Left kidney (tissue), 2 donors: ENCODE data around the gene HS3ST5. TPM values are rescaled to one million over a fixed set of nuclear protein-coding genes. Genes with fewer than 3 reads are reported as not detected.
"Not testable (repeated sequence)": the region's sequence is repeated elsewhere in the genome, so short reads cannot be mapped to it uniquely, and the experiment has no call there.

Experiments used
- DNase-seq: peaks from one replicate; pipeline ENCODE4 v3.0.0-alpha.2; 2013
- polyA plus RNA-seq: library from polyadenylated mRNA; unstranded; fragments of 120-200 nt; gene quantifications from one replicate; pipeline ENCODE4 v1.2.1, GENCODE V29; 2013; ENCODE audit not compliant: insufficient read length

HS3ST5 gene
- polyA plus RNA-seq, 1 donor: 1.4 TPM

DNA sequence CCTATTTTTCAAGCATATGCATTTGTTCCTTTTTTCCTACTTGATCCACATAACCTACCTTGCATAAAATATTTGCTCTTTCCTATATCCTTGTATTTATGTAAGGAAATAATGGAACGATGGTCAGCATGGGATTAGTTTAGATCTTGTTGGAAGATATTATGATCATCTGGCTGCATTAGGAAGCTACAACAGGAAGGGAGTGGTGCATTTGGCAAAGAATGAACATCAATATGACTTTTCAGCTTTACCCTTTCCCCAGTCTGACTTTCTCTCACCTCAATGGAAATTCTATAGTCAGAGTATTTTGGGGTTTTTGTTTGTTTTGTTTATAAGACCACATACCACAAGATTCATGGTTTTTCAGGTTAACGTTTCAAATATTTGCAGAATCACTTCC, 66.0 kb downstream of the HS3ST5 start:
- no peak for DNase-seq

DNA sequence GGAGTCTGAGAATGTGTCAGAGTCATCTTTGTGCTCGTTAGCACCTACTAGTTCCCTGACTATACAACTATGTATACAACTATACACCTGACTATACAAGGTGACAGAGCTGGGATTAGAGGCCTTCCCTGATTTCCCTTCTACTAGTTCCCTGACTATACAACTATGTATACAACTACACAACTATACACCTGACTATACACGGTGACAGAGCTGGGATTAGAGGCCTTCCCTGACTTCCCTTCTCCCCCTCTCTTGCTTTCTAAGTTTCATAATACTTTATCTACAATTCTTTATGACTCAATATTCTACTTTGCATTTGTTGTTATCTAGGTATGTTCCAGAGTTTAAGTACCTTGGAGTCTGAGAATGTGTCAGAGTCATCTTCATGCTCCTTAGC, 68.0 kb downstream of the HS3ST5 start:
- DNase-seq: no peak

DNA sequence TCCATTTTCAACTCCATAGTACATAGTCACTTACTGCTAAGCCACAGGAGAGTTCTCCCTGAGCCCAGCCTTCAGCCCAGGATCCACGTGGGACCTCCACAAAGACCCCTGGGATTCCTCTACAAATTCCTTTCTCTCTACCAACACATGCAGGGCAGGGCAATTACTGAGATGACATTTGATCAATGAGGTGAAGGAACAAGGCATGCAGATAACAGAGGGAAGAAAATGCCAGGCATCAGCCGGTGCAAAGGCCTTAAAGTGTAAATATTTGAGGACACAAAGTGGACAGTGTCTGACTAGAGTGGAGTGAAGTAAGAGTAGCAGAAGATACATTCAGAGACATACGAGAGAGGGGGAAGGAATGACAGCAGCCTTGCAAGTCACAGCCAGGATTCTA, 70.2 kb downstream of the HS3ST5 start:
- DNase-seq: no peak

DNA sequence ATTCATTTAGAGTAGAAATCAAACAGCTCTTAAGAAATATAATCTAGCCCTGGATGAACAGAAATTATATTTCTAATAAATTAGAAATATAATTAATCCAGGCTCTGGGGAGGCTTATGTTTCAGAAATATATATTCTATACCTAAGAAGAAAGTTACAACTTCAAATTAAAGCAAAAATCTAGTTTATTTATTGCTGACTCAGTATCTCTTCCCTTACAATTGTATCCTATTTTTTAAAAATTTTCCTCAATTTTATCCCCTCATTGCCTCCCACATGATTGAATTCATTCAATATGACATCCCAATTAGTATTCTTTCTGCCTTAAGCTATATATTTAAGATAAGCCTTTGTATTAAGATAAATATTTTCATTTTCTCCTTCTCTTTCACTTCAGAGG, 71.4 kb downstream of the HS3ST5 start:
- no peak for DNase-seq

DNA sequence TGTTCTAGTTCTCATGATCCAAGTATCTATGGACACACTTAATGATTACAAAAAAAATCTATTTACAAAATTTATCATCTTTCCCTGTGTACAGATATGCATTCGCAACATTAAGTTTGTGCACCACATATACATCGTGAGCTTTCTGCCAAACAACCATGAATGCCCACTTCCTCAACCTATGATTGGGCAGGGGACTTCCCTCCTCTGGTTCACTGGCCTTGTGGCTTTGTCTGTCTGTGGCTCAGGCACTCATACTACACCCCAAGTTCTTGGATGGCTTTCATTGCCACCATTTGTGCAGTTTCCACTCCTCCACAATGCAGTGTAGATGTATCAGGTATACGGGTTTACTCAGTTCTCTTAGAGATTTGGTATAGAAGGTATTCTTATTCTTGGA, 74.9 kb downstream of the HS3ST5 start:
- DNase-seq: no peak

DNA sequence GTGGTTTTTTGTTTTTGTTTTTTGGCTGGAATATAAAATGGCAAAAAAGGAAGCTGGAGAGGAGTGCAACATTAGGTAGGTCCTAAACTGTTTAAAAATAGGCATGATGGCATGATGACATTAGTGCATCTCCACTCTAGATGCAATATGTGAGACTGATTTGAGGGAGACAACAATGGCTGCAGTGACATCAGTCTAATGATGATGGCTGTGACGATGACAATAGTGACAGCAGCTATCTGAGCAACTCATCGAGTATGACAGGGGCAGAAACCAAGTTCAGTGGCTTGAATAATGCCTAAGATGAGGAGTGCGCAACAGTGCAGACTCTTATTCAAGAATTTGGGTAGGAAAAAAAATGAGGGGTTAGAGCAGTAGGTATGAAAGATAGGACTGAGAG, 82.0 kb downstream of the HS3ST5 start:
- no peak for DNase-seq

DNA sequence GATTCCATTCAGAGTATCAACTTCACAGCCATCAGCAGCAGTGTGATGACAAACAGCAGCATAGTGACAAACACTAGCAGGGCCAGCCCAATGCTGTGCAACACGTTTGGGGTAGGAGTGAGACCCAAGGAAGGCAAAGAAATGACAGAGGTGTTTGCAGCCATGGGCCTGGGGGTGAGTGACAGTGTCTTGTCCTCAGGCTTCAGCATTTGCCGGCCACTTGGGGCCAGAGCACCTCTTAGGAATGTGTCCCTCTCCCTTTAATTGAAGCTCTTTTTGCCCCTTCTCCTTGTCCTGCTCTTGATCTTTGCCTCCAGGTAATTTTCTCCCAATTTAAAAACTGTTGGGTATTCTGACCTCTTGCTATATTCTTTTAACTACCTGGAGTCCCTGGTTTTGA, 84.4 kb downstream of the HS3ST5 start:
- DNase-seq: no peak

DNA sequence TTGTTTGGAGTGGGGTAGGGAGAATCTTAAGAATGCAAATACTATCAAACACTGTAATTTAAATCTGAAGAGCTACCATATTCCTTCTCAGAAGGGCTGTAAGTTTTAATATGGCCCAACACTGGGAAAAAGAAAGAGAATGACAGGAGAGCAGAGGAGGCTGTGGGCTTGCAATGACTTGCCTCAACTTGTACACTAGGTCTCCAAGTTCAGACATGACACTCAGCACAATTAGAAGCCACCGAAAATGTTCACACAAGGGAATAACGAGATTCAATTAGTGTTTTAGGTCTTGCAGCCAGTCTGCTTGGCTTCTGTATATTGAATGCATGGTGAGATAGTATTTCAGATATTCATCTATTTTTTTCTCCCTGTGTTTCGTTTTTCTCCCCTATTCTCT, 89.4 kb downstream of the HS3ST5 start:
- no peak for DNase-seq

DNA sequence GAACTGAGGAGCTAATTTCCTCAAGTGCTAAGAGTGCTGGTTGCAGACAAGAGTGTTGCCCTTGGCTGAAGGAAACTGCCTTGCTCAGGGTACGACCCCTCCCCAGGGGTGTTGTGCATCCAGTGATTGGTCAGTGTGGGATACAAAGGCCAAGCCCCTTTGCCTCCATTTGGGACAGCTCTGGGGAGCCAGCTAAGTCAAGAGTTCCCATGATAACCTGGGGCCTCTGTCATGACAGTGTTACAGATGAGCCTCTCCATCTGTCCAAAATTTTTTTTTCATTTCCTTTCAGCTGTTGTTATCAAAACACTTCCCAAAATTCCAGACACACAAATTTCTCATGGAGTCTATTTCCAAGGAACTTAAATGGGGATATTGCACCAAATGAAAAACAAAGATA, 93.3 kb downstream of the HS3ST5 start:
- no peak for DNase-seq

DNA sequence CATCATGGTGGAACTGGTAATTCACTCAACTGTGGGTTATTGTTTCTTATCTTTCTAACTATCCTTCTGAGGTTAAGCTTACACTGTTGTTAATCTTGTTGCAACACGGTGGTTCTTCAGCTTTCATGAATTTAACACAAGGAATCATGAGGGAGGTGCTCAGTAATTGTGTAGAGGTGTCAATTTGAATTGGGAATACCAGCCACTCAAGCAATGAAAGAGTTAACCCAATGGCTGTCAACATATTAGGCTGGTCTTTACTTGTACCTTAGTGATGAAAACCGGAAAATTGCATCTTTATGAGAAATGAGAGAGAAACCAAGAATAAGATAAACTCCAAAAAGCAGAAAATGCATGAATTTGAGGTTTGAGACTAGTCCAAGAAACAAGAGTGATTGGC, 95.7 kb downstream of the HS3ST5 start:
- no peak for DNase-seq

DNA sequence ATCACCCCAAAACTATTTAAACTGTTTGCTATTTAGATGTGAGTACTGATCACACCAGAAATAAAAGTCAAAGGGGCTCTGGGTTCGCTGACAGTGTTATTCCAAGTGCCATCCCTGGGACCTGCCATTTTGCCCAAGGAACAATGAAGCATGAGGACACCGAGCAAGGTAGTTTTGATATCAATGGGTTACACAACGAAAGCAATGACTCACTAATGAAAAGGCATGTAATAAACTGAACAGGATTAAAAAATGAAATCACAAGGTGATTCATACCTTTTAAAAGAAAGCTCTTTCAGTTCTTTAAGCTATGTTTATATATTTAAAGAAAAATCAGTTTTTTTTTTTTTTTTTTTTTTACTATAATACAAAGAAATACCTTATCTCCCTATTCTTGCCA, 102.0 kb downstream of the HS3ST5 start:
- no peak for DNase-seq

DNA sequence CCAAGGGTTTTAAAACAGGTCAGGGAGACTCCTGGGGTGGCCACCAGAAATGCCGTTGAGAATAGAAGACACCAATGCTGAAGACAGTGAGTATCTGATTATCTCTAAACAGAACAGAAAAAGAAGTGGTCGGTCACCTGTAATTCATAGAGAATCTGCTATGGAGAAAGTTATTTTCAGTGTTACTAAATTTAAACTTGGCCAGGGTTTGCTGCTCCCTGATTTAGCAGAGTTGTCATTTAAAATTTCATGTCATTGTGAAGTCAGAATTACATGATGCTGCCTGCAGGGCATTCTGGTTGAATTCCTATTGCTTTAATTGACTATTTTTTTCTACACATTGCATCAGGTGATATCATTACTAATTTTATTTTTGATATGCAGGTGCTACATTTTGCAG, 114.1 kb downstream of the HS3ST5 start:
- no peak for DNase-seq

DNA sequence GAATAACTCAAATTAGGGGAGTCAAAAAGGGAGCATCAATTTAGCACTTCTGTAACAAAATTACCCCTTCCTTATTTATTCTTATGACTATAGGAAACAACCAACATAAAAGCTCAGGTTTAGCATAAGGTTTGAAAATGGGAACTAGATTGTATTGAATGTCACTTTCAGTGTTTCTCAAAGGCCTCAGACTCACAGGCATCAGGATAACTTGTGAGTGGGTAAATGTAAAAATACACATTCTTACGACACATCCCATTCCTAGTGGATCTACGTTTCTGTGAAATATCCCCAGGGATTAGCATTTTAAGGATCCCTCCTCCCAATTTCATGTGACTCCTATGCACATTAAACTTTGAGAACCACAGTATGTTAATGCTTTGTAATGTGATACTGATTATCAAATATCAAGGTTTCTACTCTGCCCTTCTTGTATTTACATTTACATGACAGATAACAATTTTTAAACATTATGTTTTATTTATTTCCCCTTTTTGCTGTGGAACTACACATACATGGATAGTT, 114.8 kb downstream of the HS3ST5 start:
- DNase-seq: no peak

DNA sequence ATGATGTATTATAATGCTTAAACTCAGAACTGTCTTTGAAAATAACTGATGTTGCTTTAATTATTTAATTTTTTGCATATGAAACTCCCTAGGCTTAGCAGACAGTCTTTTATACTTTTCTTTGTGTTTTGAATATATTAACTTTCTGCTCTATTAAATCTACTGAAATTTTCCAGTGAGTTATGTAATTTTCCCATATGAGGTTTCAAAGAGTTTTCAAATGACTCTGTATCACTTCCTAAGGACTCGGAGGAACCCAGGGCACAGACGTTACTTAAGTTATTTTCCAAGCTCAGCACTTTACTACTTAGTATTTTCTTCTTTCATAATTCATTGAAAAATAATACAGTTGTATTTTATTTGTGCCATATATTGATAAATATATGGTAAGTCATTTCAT, 122.6 kb downstream of the HS3ST5 start:
- no peak for DNase-seq

DNA sequence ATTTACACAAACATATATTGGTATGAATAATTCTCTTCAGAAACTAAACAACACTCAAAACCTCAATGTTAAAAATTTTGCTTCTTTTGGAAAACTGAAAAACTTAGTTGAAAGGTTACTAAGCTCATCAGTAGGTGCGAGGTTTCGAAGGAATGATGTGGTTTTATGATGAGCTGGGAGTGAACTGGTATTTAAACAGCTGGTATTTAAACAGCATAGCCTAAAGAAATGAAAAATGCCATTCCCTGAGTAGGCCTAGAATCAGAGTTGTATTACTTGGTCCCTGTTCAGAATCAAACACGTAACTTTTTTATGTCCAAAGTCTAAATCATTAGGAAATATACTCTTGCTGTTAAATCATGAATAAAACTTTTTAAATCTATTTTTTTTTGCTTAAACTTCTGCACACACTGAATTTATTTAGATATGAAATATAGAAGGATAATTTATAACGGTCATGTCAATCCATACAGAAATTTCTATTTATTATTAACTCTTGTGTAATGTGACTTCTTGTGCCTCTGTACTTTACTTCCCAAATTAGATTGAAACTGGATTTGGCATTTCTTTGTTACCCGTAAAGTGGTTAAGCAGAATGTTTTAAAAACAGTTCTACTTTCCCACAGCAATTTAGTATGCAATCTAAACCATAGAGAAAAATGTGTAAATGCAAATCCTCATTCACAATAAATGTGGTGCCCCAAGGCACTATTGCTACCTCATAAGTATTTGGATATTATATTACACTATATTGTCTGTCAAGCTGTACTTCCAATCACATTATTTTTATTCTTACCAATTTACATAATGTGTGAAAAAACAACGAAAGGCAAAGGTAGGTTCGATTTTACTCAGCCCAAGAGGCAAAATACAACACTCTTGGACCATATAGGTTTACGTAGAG, 124.1 kb downstream of the HS3ST5 start:
- no peak for DNase-seq

DNA sequence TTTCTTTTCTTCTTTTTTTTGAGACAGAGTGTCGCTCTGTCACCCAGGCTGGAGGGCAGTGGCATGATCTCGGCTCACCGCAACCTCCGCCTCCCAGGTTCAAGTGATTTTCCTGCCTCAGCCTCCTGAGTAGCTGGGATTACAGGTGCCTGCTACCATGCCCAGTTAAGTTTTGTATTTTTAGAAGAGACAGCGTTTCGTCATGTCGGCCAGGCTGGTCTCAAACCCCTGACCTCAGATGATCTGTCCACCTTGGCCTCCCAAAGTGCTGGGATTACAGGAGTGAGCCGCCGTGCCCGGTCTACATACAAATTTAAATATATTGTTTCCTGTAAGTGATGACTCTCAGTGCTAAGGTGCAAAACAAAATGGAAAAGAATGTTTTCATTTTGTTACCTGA, 124.8 kb downstream of the HS3ST5 start:
- not testable (repeated sequence) for DNase-seq

DNA sequence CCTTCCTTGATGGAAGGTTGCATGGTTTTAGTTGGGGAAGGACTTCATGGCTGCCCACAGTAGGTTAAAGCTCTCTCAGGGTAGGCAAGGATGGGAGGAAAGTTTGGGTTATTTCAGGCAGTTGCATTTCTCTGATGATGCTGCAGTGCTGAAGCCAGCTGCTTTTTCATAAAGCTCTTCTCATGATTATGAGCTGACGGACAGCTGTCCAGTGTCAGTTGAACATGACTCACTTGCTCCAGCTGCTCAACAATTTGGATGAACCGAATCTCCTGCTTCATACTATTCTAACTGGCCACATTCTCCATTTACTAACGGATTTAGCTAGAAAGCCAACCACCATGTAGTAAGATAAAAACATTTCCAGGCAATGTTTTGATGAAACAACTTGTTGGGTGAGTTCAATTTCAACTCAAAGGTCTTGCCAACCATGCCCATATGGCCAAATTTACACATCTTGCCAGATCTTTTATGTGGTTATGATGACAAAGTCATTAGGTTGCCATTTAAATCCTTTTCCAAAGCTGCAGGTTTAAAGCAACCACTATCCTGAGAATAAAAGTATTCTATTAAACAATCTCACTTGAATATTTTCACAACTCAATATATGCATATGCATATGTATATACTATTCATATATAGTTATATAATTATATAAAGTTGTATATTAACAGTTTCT, 125.9 kb downstream of the HS3ST5 start:
- DNase-seq: no peak

DNA sequence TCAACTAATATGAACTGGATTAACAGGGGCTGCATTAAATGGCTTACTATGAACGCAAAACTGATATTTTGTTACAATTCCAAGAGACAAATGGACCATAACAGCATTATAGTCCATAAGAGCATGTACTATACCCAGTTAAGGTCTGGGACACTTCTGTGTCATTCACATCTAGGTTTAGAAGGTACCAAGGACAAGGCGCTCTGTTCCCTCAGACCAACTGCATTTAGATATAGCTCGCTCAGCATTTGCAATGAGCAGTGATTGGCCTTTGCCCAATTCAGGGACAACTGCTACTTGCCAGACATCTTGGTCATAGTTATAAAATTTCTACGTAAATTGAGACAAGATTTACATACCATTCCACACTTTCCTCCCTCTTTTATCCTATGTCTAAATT, 132.4 kb downstream of the HS3ST5 start:
- no peak for DNase-seq

DNA sequence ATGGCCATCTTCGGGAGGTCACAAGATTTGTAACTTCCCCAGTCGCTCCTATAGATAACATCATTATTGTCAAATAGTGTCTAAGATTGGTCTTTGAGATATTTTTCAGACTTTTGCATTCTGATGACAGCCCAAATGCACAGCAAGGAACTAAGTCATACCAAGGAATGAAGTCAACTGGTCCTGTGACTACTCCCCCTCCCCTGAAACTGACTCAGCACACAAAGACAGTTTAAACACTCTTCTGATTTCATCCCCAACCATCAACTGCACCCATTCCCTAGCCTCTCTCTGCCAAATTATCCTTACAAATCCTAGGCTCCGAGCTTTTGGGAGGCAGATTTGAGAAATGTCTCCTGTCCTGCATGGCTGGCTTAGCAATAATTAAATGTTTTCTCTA, 139.4 kb downstream of the HS3ST5 start:
- DNase-seq: no peak

DNA sequence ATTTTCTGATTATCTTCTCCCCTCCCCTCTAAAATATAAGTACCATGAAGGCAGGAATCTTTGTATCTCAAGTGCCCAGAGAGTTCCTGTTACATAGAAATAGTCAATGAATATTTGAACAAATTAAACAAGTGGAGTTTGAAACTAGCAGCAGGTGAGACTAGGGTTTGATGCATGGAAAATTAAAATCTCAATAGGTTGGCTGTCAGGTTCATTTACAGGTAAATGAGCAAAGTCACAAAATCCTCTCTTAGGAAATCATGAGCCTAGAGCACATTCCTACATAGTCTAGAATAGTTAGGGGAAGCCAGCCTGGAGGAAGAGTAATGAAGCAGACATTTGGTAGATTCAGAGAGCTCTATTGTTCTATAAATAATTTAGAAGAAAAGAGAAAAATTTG, 140.4 kb downstream of the HS3ST5 start:
- no peak for DNase-seq

DNA sequence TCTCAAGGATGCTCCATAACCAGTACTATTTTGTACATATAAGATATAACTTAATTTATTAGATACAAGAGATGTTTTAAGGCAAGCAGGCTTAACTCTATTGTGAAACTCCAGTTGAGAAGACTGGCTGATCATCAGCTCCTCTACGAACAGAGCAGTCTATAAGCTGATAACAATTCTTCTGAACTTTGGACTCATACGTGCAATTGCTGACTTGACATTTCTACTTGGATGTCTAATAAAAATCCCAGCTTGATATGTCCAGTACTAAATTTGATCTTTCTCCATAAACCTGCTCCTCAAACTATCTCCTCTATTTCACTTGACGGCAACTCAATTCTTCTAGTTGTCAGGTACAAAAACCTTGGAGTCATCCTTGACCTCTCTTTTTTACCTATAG, 141.9 kb downstream of the HS3ST5 start:
- no peak for DNase-seq

DNA sequence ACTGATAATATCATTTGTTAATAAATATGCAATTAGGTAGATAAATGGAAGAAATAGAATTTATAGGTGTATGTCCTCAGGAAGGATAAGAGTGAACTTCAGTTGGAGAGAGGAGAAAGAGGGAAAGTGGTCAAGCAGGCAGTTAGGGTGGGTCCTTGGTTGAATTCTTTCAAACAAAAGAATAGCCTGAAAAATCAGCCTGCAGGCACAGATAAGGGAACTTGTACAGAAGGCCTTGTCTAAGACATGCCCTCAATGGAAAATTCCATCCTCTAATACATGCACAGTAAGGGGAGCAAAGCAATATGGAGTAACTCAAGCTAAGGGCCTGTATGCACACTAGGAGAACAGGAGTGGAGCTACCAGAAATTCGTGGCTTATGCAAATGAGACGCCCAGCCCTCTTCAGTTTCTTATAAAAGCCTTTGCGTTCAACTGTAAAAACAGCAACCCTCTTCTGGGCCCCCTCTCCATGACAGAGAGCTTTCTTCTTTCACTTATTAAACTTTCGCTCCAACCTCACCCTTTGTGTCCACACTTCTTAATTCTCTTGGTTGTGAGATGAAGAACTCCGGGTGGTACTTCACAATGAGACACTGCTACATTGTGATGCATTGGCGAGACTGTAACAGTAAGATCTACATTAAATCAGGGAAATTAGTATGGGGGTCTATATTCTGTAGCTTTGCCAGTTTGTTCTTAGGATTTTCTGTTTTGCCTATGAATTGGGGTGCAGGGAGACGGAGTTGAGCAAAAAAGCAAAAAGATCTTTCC, 147.0 kb downstream of the HS3ST5 start:
- DNase-seq: no peak

DNA sequence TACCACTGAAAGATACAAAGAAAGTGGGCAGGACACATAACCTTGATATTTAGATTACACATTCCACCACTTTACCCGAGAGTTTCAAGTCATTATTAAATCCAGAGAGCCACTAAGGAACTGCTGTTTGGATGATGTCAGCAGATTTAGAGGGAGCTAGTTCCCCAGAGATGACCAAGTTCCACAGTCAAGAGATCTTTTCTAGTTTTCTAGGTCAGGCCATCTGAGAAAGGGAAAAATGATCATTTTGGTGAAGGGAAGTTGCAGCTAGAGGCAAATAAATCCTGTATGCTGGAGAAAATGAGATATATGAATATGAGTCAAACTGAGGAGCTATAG, 147.8 kb downstream of the HS3ST5 start:
- no peak for DNase-seq
